ENCODE measurements around the gene SLK. TPM values are rescaled to one million over a fixed set of nuclear protein-coding genes. Genes with fewer than 3 reads are reported as not detected.

SLK gene
- total and polyA plus RNA-seq, 2 donors (not counting 3 experiments of a cell fraction or from before 2014, with no cell fraction given), result 4.5 to 36.0 TPM

DNA sequence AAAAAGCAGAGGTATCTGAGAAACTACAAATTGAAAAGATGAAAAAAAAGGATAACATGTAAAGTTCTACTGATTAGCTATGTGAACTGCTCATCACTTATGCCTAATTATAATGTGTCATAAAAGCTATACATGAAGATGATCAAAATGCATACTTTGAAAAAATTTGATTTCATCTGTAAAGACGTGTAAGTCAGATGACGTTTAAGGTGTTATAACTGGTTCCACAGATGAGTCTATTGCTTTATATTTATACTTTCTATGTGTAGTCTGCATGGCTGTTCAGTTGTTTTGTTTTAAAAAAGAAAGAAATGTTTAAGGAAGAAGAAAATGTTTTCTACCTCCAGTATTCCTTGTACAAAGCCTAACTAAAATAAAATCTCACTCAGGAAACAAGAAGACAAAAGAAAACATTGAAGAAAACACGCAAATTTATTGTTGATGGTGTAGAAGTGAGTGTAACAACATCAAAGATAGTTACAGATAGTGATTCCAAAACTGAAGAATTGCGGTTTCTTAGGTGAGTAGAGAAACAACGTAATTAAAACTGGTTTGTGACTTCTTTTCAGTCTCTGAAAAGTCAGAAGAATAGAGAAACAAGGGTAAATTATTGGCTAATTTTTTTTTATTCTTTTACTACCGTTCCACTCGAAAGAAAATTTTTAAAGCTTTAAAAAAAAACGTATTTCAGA lies 38.4 kb downstream of the SLK start:
- Histone ChIP-seq H3K4me1 (ENCODE audit: control insufficient read depth, extremely low read depth, insufficient read depth, low read length) (no peaks in the 10 kb centered on the region), H3K27ac (ENCODE audit: insufficient read depth, low read depth, low read length) (no peak overlapping the region), H3K36me3 (ENCODE audit: control insufficient read depth in 2 of 2, extremely low read depth in 1 of 2, insufficient read depth in 2 of 2, low read length in 2 of 2) (peaks cover 0 to 16% of the 10 kb centered on the region in 2 experiments), H2AFZ (ENCODE audit: low read depth, low read length) (no peak overlapping the region), H3K4me2 (ENCODE audit: insufficient read depth, low read length) (no peak overlapping the region), H3K27me3 (ENCODE audit: control insufficient read depth in 2 of 2, insufficient read depth in 2 of 2, low read length in 2 of 2) (no peaks in the 10 kb centered on the region), H4K20me1 (replicated peaks; ENCODE audit: control insufficient read depth, extremely low read depth, insufficient read depth, low read length) (no peaks in the 10 kb centered on the region), H3K9ac (replicated peaks; ENCODE audit: extremely low read depth, insufficient read depth, low read length) (no peak overlapping the region), H3K79me2 (ENCODE audit: control insufficient read depth, insufficient read depth, low read length) (no peaks in the 10 kb centered on the region), H3K9me1 (replicated peaks; ENCODE audit: control insufficient read depth, extremely low read depth, insufficient read depth, low read length) (no peaks in the 10 kb centered on the region), H3K4me3 (replicated peaks in 1 of 3; ENCODE audit: insufficient read depth in 1 of 3, low read depth in 1 of 3, low read length in 3 of 3) (no peak overlapping the region), H3K9me3 (replicated peaks; ENCODE audit: control insufficient read depth, insufficient read depth, low read length) (no peaks in the 10 kb centered on the region)
- BruUV-seq (replicated peaks), result no TSS peak
- ChIA-PET CTCF (interaction anchor here (1.1 to 2.0 kb wide), 5 partner anchors 9 to 117 kb away, joined by 3 to 7 read pairs (median 5); no protein-coding TSS in a partner anchor), POLR2A (no interaction called here)
- intact Hi-C loops (cut with micrococcal nuclease) (no loop called here), dilution Hi-C loops (cut with MboI; ENCODE audit: extremely low pct_ligation_motif_present, low sequenced_read_pairs) (no loop called here)
- FAIRE-seq (no peak), DNase-seq (ENCODE audit: low read depth, low spot score) (no peak)
- TF ChIP-seq, protein P1, sequence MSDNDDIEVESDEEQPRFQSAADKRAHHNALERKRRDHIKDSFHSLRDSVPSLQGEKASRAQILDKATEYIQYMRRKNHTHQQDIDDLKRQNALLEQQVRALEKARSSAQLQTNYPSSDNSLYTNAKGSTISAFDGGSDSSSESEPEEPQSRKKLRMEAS (IDR thresholded peaks at IDR 0.05; ENCODE audit: insufficient read depth, insufficient read length), result no peak
- no peak for TF ChIP-seq EZH2 (IDR thresholded peaks at IDR 0.05; ENCODE audit: borderline replicate concordance, low read depth, low read length, severe bottlenecking)
- TF ChIP-seq, protein P2, sequence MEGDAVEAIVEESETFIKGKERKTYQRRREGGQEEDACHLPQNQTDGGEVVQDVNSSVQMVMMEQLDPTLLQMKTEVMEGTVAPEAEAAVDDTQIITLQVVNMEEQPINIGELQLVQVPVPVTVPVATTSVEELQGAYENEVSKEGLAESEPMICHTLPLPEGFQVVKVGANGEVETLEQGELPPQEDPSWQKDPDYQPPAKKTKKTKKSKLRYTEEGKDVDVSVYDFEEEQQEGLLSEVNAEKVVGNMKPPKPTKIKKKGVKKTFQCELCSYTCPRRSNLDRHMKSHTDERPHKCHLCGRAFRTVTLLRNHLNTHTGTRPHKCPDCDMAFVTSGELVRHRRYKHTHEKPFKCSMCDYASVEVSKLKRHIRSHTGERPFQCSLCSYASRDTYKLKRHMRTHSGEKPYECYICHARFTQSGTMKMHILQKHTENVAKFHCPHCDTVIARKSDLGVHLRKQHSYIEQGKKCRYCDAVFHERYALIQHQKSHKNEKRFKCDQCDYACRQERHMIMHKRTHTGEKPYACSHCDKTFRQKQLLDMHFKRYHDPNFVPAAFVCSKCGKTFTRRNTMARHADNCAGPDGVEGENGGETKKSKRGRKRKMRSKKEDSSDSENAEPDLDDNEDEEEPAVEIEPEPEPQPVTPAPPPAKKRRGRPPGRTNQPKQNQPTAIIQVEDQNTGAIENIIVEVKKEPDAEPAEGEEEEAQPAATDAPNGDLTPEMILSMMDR (IDR thresholded peaks at IDR 0.05; ENCODE audit: extremely low read depth in 1 of 2, insufficient read depth in 1 of 2, low read depth in 1 of 2, low read length in 2 of 2), result no peak
- no peak for TF ChIP-seq MYC (IDR thresholded peaks at IDR 0.05; ENCODE audit: low read depth, low read length)

DNA sequence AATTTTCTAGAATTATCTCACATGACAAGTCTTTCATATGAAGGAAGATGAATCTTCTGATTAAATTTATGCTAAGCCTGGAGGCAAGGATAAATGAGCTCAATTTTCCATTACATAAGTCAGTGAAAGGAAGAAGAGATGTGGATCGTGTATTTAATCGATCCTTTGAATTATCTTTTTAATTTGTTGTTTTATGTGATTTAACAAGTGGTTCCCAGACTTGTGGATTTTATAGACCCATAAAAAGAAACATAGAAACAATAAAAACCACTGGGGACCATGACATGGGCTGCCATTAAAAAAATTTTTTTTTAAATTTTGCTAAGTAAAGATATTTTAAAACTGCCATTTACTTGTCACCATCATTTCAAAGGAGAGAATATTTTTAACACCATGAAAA lies 45.0 kb downstream of the SLK start:
- CTCF ChIA-PET, result interaction anchor here (2.3 to 4.3 kb wide), 2 partner anchors 8 to 28 kb away, joined by 8 to 22 read pairs; no protein-coding TSS in a partner anchor
- FAIRE-seq, result no peak
- intact Hi-C loops (cut with micrococcal nuclease), result no loop called here

More for the DNA sequence above, 45.0 kb downstream of the SLK start:
- H3K4me1 ChIP-seq (ENCODE audit: control insufficient read depth, extremely low read depth, insufficient read depth, low read length), result no peaks in the 10 kb centered on the region
- H3K9ac ChIP-seq (replicated peaks; ENCODE audit: extremely low read depth, insufficient read depth, low read length), result no peak overlapping the region
- H3K36me3 ChIP-seq (ENCODE audit: control insufficient read depth in 2 of 2, extremely low read depth in 1 of 2, insufficient read depth in 2 of 2, low read length in 2 of 2), result no peaks in the 10 kb centered on the region
- dilution Hi-C loops (cut with MboI; ENCODE audit: extremely low pct_ligation_motif_present, low sequenced_read_pairs), result no loop called here
- TF ChIP-seq GATA2 (IDR thresholded peaks at IDR 0.05; ENCODE audit: insufficient read depth, insufficient read length, low read depth, low read length), result no peak
- H3K27me3 ChIP-seq (ENCODE audit: control insufficient read depth in 2 of 2, insufficient read depth in 2 of 2, low read length in 2 of 2), result no peaks in the 10 kb centered on the region
- H4K20me1 ChIP-seq (replicated peaks; ENCODE audit: control insufficient read depth, extremely low read depth, insufficient read depth, low read length), result no peaks in the 10 kb centered on the region
- no peak overlapping the region for H2AFZ ChIP-seq (ENCODE audit: low read depth, low read length)
- H3K9me1 ChIP-seq (replicated peaks; ENCODE audit: control insufficient read depth, extremely low read depth, insufficient read depth, low read length), result no peaks in the 10 kb centered on the region
- H3K27ac ChIP-seq (ENCODE audit: insufficient read depth, low read depth, low read length), result no peak overlapping the region
- H3K4me2 ChIP-seq (ENCODE audit: insufficient read depth, low read length), result no peak overlapping the region
- H3K79me2 ChIP-seq (ENCODE audit: control insufficient read depth, insufficient read depth, low read length), result peaks cover 2% of the 10 kb centered on the region
- no peak overlapping the region for H3K4me3 ChIP-seq (replicated peaks in 1 of 3; ENCODE audit: insufficient read depth in 1 of 3, low read depth in 1 of 3, low read length in 3 of 3)
- POLR2A ChIA-PET, result no interaction called here
- no peak for DNase-seq (ENCODE audit: low read depth, low spot score)
- H3K9me3 ChIP-seq (replicated peaks; ENCODE audit: control insufficient read depth, insufficient read depth, low read length), result no peaks in the 10 kb centered on the region
- BruUV-seq (replicated peaks), result no TSS peak

Measured in endothelial cell of umbilical vein (primary cell).